Measurements from ENCODE around the gene NKG7. TPM values are rescaled to one million over a fixed set of nuclear protein-coding genes. Genes with fewer than 3 reads are reported as not detected.

NKG7 gene
- total and polyA plus RNA-seq, 2 of the 13 experiments (the other 11 are each of a cell fraction or from before 2014, with no cell fraction given) = 0.40 TPM; not detected in 1

DNA sequence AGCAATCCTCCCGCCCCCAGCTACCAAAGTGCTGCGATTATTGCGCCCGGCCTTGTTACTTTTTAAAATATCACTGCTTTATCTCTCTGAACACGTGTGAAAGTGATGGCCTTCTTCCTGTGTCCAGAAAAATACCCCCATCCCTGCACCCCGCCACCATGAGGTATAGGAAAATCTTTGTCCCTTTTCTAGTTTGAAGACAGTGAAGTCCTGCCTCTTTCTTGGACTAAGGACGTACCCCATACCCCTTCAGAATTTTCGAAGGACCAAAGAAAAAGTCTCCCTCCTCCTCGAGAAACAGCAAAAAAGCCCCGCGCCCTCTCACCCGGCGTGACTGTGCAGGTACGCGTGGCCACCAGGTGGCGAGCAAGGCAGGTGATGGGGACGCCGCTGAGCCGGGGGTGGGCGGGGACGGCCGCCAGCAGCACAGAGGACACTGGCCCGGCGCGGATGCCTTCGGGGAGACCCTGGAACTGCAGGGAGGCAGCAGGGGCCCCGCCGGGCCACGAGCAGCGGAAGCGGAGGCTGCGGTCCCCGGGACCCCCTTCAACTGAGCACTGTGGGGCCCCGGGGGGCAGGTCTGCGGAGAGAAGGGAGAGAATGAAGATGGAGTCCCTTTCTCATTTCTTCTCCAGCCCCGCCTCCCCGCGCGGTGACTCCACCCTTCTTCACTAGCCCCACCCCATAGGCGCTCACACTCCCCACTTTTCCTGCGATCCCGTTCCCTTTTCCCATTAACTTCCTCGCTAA, 33.7 kb downstream of the NKG7 start (continued):
- TF ChIP-seq, protein P1, sequence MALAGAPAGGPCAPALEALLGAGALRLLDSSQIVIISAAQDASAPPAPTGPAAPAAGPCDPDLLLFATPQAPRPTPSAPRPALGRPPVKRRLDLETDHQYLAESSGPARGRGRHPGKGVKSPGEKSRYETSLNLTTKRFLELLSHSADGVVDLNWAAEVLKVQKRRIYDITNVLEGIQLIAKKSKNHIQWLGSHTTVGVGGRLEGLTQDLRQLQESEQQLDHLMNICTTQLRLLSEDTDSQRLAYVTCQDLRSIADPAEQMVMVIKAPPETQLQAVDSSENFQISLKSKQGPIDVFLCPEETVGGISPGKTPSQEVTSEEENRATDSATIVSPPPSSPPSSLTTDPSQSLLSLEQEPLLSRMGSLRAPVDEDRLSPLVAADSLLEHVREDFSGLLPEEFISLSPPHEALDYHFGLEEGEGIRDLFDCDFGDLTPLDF (CRISPR knock-in tag; IDR thresholded peaks at IDR 0.05) = no peak
- TF ChIP-seq PHF20 (CRISPR knock-in tag; IDR thresholded peaks at IDR 0.05) (peak; percentile 35; the same call in 1 of the 2 replicates), JUND (CRISPR knock-in tag; IDR thresholded peaks at IDR 0.05) (no peak), SP5 (CRISPR knock-in tag; IDR thresholded peaks at IDR 0.05; ENCODE audit: borderline replicate concordance, low read depth) (peak; percentile 59), KLF16 (CRISPR knock-in tag; IDR thresholded peaks at IDR 0.05) (peak in 1 of 2 experiments; percentile 89; a peak in 2 of 4 replicates), YEATS2 (CRISPR knock-in tag; IDR thresholded peaks at IDR 0.05; ENCODE audit: borderline replicate concordance) (no peak), IRX3 (CRISPR knock-in tag; IDR thresholded peaks at IDR 0.05; ENCODE audit: borderline replicate concordance, low read depth) (no peak), RFX1 (IDR thresholded peaks at IDR 0.05) (no peak), PHF5A (CRISPR knock-in tag; IDR thresholded peaks at IDR 0.05; ENCODE audit: low read depth, unreplicated experiment) (no peak), TAF1 (CRISPR knock-in tag; IDR thresholded peaks at IDR 0.05) (no peak), POLR2AphosphoS5 (IDR thresholded peaks at IDR 0.05; ENCODE audit: low read depth, low read length) (no peak), NR3C1 (CRISPR knock-in tag; IDR thresholded peaks at IDR 0.05) (no peak), ZNF329 (CRISPR knock-in tag; IDR thresholded peaks at IDR 0.05; ENCODE audit: low read depth) (0 out of 2 replicates have a peak, but pooled peaks have one; percentile 14), SSRP1 (CRISPR knock-in tag; IDR thresholded peaks at IDR 0.05) (no peak), ZFAT (CRISPR knock-in tag; conservative IDR thresholded peaks at IDR 0.05) (no peak), GATAD1 (CRISPR knock-in tag; IDR thresholded peaks at IDR 0.05) (0 out of 2 replicates have a peak, but pooled peaks have one; percentile 29), ZNF274 (CRISPR knock-in tag; IDR thresholded peaks at IDR 0.05) (0 out of 2 replicates have a peak, but pooled peaks have one; percentile 4), ISL2 (CRISPR knock-in tag; IDR thresholded peaks at IDR 0.05) (peak; percentile 44; the same call in 1 of the 2 replicates), ZNF451 (CRISPR knock-in tag; IDR thresholded peaks at IDR 0.05) (no peak)
- TF ChIP-seq, protein P2, sequence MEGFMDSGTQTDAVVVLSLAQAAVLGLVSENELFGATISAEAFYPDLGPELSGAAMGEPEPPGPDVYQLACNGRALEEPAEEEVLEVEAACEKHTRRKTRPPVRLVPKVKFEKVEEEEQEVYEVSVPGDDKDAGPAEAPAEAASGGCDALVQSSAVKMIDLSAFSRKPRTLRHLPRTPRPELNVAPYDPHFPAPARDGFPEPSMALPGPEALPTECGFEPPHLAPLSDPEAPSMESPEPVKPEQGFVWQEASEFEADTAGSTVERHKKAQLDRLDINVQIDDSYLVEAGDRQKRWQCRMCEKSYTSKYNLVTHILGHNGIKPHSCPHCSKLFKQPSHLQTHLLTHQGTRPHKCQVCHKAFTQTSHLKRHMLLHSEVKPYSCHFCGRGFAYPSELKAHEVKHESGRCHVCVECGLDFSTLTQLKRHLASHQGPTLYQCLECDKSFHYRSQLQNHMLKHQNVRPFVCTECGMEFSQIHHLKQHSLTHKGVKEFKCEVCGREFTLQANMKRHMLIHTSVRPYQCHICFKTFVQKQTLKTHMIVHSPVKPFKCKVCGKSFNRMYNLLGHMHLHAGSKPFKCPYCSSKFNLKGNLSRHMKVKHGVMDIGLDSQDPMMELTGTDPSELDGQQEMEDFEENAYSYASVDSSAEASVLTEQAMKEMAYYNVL (CRISPR knock-in tag; IDR thresholded peaks at IDR 0.05; ENCODE audit: borderline replicate concordance) = no peak; the same call in 1 of the 2 replicates
- TF ChIP-seq, protein P3, sequence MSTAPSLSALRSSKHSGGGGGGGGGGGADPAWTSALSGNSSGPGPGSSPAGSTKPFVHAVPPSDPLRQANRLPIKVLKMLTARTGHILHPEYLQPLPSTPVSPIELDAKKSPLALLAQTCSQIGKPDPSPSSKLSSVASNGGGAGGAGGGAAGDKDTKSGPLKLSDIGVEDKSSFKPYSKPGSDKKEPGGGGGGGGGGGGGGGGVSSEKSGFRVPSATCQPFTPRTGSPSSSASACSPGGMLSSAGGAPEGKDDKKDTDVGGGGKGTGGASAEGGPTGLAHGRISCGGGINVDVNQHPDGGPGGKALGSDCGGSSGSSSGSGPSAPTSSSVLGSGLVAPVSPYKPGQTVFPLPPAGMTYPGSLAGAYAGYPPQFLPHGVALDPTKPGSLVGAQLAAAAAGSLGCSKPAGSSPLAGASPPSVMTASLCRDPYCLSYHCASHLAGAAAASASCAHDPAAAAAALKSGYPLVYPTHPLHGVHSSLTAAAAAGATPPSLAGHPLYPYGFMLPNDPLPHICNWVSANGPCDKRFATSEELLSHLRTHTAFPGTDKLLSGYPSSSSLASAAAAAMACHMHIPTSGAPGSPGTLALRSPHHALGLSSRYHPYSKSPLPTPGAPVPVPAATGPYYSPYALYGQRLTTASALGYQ (CRISPR knock-in tag; IDR thresholded peaks at IDR 0.05) = 0 out of 2 replicates have a peak, but pooled peaks have one; percentile 24
- TF ChIP-seq, protein P4, sequence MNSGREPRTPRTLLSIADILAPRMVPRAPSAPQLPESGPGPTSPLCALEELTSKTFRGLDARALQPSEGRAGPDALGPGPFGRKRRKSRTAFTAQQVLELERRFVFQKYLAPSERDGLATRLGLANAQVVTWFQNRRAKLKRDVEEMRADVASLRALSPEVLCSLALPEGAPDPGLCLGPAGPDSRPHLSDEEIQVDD (CRISPR knock-in tag; IDR thresholded peaks at IDR 0.05; ENCODE audit: borderline replicate concordance) = no peak
- TF ChIP-seq, protein P5, sequence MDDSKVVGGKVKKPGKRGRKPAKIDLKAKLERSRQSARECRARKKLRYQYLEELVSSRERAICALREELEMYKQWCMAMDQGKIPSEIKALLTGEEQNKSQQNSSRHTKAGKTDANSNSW (CRISPR knock-in tag; IDR thresholded peaks at IDR 0.05; ENCODE audit: borderline replicate concordance) = no peak

Measured in HepG2 (cell line).